Ecto neural progenitor cell (in vitro differentiated cells): ENCODE measurements around the gene GRIFIN.
"Not testable (repeated sequence)": the region's sequence is repeated elsewhere in the genome, so short reads cannot be mapped to it uniquely, and the experiment has no call there.

Experiments
- DNase-seq: peaks from one replicate; pipeline ENCODE4 v3.0.0-alpha.2; 2018; ENCODE audit warnings: low spot score

The GRIFIN gene

GRCh38 chr7:2453849-2454248 lies 22.3 kb downstream of the GRIFIN start:
- not testable (repeated sequence) for DNase-seq

GRCh38 chr7:2452643-2453270 lies 23.4 kb downstream of the GRIFIN start:
- no peak for DNase-seq

GRCh38 chr7:2452074-2452507 lies 24.1 kb downstream of the GRIFIN start:
- DNase-seq: peak; percentile 55

GRCh38 chr7:2451171-2452073 lies 24.8 kb downstream of the GRIFIN start:
- peak; percentile 90 for DNase-seq

- no peak for DNase-seq
These were observed 25.7 kb downstream of the GRIFIN start for GRCh38 chr7:2450198-2451107.

- DNase-seq: no peak
These were observed 29.5 kb downstream of the GRIFIN start for GRCh38 chr7:2446676-2447075.

GRCh38 chr7:2445898-2446555 lies 30.2 kb downstream of the GRIFIN start:
- no peak for DNase-seq

GRCh38 chr7:2445047-2445446 lies 31.2 kb downstream of the GRIFIN start:
- no peak for DNase-seq

GRCh38 chr7:2444476-2444875 lies 31.7 kb downstream of the GRIFIN start:
- no peak for DNase-seq

- DNase-seq: no peak
These were observed 32.7 kb downstream of the GRIFIN start for GRCh38 chr7:2443491-2443890.

- DNase-seq: no peak
These were observed 34.7 kb downstream of the GRIFIN start for GRCh38 chr7:2441430-2442058.

GRCh38 chr7:2440608-2441245 lies 35.5 kb downstream of the GRIFIN start:
- no peak for DNase-seq

- DNase-seq: no peak
These were observed 37.4 kb downstream of the GRIFIN start for GRCh38 chr7:2438775-2439174.

GRCh38 chr7:2438186-2438585 lies 38.0 kb downstream of the GRIFIN start:
- DNase-seq: no peak

- no peak for DNase-seq
These were observed 38.6 kb downstream of the GRIFIN start for GRCh38 chr7:2437537-2438148.

- no peak for DNase-seq
These were observed 39.1 kb downstream of the GRIFIN start for GRCh38 chr7:2437136-2437535.

- DNase-seq: no peak
These were observed 39.7 kb downstream of the GRIFIN start for GRCh38 chr7:2436341-2437104.

GRCh38 chr7:2435146-2435545 lies 41.1 kb downstream of the GRIFIN start:
- DNase-seq: no peak

GRCh38 chr7:2433713-2434550 lies 42.3 kb downstream of the GRIFIN start:
- DNase-seq: no peak
